PC-9 (cell line): ENCODE results near the gene FCGBP. TPM values are rescaled to one million over a fixed set of nuclear protein-coding genes. Genes with fewer than 3 reads are reported as not detected.
"Not testable (repeated sequence)": the region's sequence is repeated elsewhere in the genome, so short reads cannot be mapped to it uniquely, and the experiment has no call there.

Experiments used
- BruUV-seq: library from RNA; stranded (reverse); fragments of 400-500 nt; replicated peaks from 2 replicates; lab custom pipeline; 2021; lab: Mats Ljungman, UMichigan
- CTCF ChIA-PET: fragments of 300-600 bp; sonication (Branson Sonifier 250); formaldehyde crosslinking; loops from one replicate; lab custom pipeline; 2022; ENCODE audit warnings: antibody characterized with exemption; lab: Charles Lee
- POLR2A ChIA-PET: fragments of 300-600 bp; sonication (Branson Sonifier 250); formaldehyde crosslinking; loops from one replicate; lab custom pipeline; 2022; ENCODE audit warnings: antibody characterized with exemption; ENCODE audit not compliant: unreplicated experiment; lab: Charles Lee
- DNase-seq, 2 experiments: peaks; one replicate each; pipeline versions ENCODE4 v3.0.0 to v3.0.0-alpha.2; 2015 to 2022; ENCODE audit warnings: mixed read lengths in 1 of 2
- H2AFZ ChIP-seq: fragments of 200-600 bp; sonication (generic); 2 replicates; pipeline ENCODE4 v1.8.1; 2017; ENCODE audit warnings: antibody characterized with exemption
- H3F3A ChIP-seq: fragments of 200-600 bp; sonication (generic); 2 replicates; pipeline ENCODE4 v1.8.1; 2017; ENCODE audit warnings: antibody characterized with exemption, mild to moderate bottlenecking, low read depth; ENCODE audit not compliant: insufficient read depth
- H3K27ac ChIP-seq: fragments of 200-600 bp; sonication (generic); 2 replicates; pipeline ENCODE4 v1.6.1; 2016; ENCODE audit warnings: mixed run types
- H3K27me3 ChIP-seq: fragments of 200-600 bp; sonication (generic); 2 replicates; pipeline ENCODE4 v1.6.1; 2016; ENCODE audit warnings: low read depth, mixed run types; ENCODE audit not compliant: insufficient read depth
- H3K36me3 ChIP-seq: fragments of 200-600 bp; sonication (generic); 2 replicates; pipeline ENCODE4 v1.6.1; 2016; ENCODE audit warnings: low read depth, mixed run types
- H3K4me1 ChIP-seq: fragments of 200-600 bp; sonication (generic); replicated peaks from 2 replicates; pipeline ENCODE4 v1.6.1; 2016; ENCODE audit warnings: mixed run types; ENCODE audit not compliant: insufficient read depth
- H3K4me2 ChIP-seq: fragments of 200-600 bp; sonication (generic); 2 replicates; pipeline ENCODE4 v1.6.1; 2017; ENCODE audit warnings: mixed run types
- H3K4me3 ChIP-seq: fragments of 200-600 bp; sonication (generic); 2 replicates; pipeline ENCODE4 v1.6.1; 2016; ENCODE audit warnings: mixed run types
- H3K79me2 ChIP-seq: fragments of 200-600 bp; sonication (generic); 2 replicates; pipeline ENCODE4 v1.6.1; 2017; ENCODE audit warnings: low read depth, mixed run types
- H3K9me2 ChIP-seq: fragments of 200-600 bp; sonication (generic); 2 replicates; pipeline ENCODE4 v1.8.1; 2017; ENCODE audit warnings: mild to moderate bottlenecking; ENCODE audit not compliant: insufficient read depth
- H3K9me3 ChIP-seq: fragments of 200-600 bp; sonication (generic); 2 replicates; pipeline ENCODE4 v1.8.1; 2016; ENCODE audit warnings: low read depth; ENCODE audit not compliant: insufficient read depth
- H4K20me1 ChIP-seq: fragments of 200-600 bp; sonication (generic); 2 replicates; pipeline ENCODE4 v1.8.1; 2017; ENCODE audit not compliant: insufficient read depth
- EZH2 ChIP-seq: fragments of 200-600 bp; sonication (generic); IDR thresholded peaks from 2 replicates; pipeline ENCODE4 v1.8.0; 2017; ENCODE audit warnings: antibody characterized with exemption, low read depth
- intact Hi-C: fragments of 100-400 bp; cut with micrococcal nuclease; formaldehyde crosslinking; loops from one replicate; pipeline ENCODE4 v1.10.0; 2022; ENCODE audit not compliant: unreplicated experiment
- total RNA-seq: library from RNA; stranded (reverse); gene quantifications from 2 replicates; pipeline ENCODE4 v1.2.3, GENCODE V29; 2021
- TF ChIP-seq, protein P1 (sequence below): fragments of 200-600 bp; sonication (generic); conservative IDR thresholded peaks from 2 replicates; pipeline ENCODE4 v1.6.1; 2017; ENCODE audit warnings: mixed run types, antibody characterized with exemption, mild to moderate bottlenecking, moderate library complexity

Gene FCGBP
- total RNA-seq, 1 experiment from 2014 or later: 5.8 TPM

DNA sequence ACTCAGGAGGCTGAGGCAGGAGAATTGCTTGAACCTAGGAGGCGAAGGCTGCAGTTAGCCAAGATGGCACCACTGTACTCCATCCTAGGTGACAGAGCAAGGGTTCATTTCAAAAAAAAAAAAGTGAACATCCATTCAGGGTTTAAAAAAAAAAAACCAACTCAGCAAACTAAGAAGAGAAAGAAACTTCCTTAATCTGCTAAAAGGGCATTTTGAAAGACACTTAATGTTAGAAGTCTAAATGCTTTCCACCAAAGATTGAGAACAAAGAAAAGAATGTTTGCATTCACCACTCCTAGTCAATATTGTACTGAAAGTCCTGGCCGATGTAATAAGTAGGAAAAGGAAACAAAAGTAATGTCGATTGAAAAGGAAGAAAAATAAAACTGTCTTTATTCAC, 29.5 kb upstream of the FCGBP start:
- TF ChIP-seq, protein P1, sequence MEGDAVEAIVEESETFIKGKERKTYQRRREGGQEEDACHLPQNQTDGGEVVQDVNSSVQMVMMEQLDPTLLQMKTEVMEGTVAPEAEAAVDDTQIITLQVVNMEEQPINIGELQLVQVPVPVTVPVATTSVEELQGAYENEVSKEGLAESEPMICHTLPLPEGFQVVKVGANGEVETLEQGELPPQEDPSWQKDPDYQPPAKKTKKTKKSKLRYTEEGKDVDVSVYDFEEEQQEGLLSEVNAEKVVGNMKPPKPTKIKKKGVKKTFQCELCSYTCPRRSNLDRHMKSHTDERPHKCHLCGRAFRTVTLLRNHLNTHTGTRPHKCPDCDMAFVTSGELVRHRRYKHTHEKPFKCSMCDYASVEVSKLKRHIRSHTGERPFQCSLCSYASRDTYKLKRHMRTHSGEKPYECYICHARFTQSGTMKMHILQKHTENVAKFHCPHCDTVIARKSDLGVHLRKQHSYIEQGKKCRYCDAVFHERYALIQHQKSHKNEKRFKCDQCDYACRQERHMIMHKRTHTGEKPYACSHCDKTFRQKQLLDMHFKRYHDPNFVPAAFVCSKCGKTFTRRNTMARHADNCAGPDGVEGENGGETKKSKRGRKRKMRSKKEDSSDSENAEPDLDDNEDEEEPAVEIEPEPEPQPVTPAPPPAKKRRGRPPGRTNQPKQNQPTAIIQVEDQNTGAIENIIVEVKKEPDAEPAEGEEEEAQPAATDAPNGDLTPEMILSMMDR: no peak
- no peak for TF ChIP-seq EZH2
- ChIA-PET CTCF (no interaction called here), POLR2A (no interaction called here)
- no peak for DNase-seq
- H3K9me2 ChIP-seq: no peaks in the 10 kb centered on the region
- H3K4me2 ChIP-seq: no peak overlapping the region
- no peaks in the 10 kb centered on the region for H4K20me1 ChIP-seq
- H3K9me3 ChIP-seq: no peaks in the 10 kb centered on the region
- no TSS peak for BruUV-seq
- H3K27me3 ChIP-seq: no peaks in the 10 kb centered on the region
- intact Hi-C loops: no loop called here
- no peak overlapping the region for H3K27ac ChIP-seq
- 0 out of 2 replicates have a peak, but pooled peaks cover 7% of the 10 kb centered on the region for H3K4me1 ChIP-seq
- no peaks in the 10 kb centered on the region for H3K36me3 ChIP-seq
- H3F3A ChIP-seq: no peaks in the 10 kb centered on the region; the same call in 1 of the 2 replicates
- H3K4me3 ChIP-seq: no peak overlapping the region
- no peaks in the 10 kb centered on the region for H3K79me2 ChIP-seq
- H2AFZ ChIP-seq: no peak overlapping the region

DNA sequence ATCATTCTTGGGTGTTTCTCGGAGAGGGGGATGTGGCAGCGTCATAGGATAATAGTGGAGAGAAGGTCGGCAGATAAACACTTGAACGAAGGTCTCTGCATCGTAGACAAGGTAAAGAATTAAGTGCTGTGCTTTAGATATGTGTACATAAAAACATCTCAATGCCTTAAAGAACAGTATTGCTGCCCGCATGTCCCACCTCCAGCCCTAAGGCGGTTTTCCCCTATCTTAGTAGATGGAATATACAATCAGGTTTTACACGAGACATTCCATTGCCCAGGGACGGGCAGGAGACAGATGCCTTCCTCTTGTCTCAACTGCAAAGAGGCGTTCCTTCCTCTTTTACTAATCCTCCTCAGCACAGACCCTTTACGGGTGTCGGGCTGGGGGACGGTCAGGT, 25.0 kb upstream of the FCGBP start:
- H3K4me1 ChIP-seq, H3K4me2 ChIP-seq, H3K27me3 ChIP-seq, H3K79me2 ChIP-seq, H2AFZ ChIP-seq, H3K9me3 ChIP-seq, H3K27ac ChIP-seq, H3K4me3 ChIP-seq, BruUV-seq, H3K36me3 ChIP-seq, DNase-seq, CTCF ChIA-PET, H4K20me1 ChIP-seq, H3K9me2 ChIP-seq, POLR2A ChIA-PET, intact Hi-C loops, H3F3A ChIP-seq: not testable (repeated sequence)

DNA sequence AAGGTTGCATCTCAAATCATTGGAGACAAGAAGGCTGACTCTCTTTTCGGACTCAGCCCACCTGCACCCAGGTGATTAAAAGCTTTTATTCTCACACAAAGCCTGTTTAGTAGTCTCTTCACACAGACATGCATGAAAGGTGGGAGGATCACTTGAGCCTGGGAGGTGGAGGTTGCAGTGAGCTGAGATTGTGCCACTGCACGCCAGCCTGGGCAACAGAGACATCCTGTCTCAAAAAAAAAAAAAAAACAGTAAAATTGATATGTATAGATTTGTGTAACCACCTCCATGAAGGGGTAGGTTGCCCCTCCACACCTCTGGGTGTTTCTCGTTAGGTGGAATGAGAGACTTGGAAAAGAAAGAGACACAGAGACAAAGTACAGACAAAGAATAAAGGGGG, 24.5 kb upstream of the FCGBP start:
- H3K79me2 ChIP-seq, H2AFZ ChIP-seq, H3K36me3 ChIP-seq, CTCF ChIA-PET, BruUV-seq, H3K9me2 ChIP-seq, H3K4me3 ChIP-seq, H3K9me3 ChIP-seq, DNase-seq, H3K4me1 ChIP-seq, H4K20me1 ChIP-seq, H3F3A ChIP-seq, H3K4me2 ChIP-seq, POLR2A ChIA-PET, intact Hi-C loops, H3K27me3 ChIP-seq, H3K27ac ChIP-seq: not testable (repeated sequence)

DNA sequence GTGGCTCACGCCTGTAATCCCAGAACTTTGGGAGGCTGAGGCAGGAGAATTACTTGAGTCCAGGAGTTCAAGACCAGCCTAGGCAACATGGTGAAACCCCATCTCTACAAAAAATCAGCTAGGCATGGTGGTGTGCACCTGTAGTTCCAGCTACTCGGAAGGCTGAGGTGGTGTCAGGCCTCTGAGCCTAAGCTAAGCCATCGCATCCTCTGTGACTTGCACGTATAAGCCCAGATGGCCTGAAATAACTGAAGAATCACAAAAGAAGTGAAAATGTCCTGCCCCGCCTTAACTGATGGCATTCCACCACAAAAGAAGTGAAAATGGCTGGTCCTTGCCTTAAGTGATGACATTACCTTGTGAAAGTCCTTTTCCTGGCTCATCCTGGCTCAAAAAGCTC, 23.5 kb upstream of the FCGBP start:
- not testable (repeated sequence) for BruUV-seq
- CTCF ChIA-PET: interaction anchor here (0.7 kb wide), 1 partner anchor 114 kb away, joined by 12 read pairs; no protein-coding TSS in a partner anchor

More for the DNA sequence above, 23.5 kb upstream of the FCGBP start:
- H3K4me3 ChIP-seq, H3K4me2 ChIP-seq, H3K9me3 ChIP-seq, POLR2A ChIA-PET, H3K4me1 ChIP-seq, H3K27me3 ChIP-seq, H3K79me2 ChIP-seq, DNase-seq, H3K27ac ChIP-seq, H3K9me2 ChIP-seq, intact Hi-C loops, H2AFZ ChIP-seq, H3F3A ChIP-seq, H4K20me1 ChIP-seq, H3K36me3 ChIP-seq: not testable (repeated sequence)
